NOMO-1 treated with DMSO at 0.1 percent for 48 hours (cell line): ENCODE results near the gene C6orf47.

ENCODE experiments used
- DNase-seq: peaks from one replicate; lab custom pipeline; 2025; ENCODE audit not compliant: unreplicated experiment; lab: John Stamatoyannopoulos, UW

C6orf47 gene

GRCh38 chr6:31687860-31688693 lies 27.5 kb upstream of the C6orf47 start:
- DNase-seq = no peak

GRCh38 chr6:31687321-31687720 lies 26.7 kb upstream of the C6orf47 start:
- DNase-seq = no peak

GRCh38 chr6:31686483-31686882 lies 25.9 kb upstream of the C6orf47 start:
- DNase-seq = no peak

- DNase-seq = no peak
Measured at GRCh38 chr6:31683591-31683990, 23.0 kb upstream of the C6orf47 start.

- no peak for DNase-seq
Measured at GRCh38 chr6:31681135-31681671, 20.6 kb upstream of the C6orf47 start.

- peak; percentile 72 for DNase-seq
Measured at GRCh38 chr6:31680226-31681134, 19.9 kb upstream of the C6orf47 start, which contains the start of gene LY6G5C. LY6G5C (minus strand) TSS chr6:31681067; CDS start chr6:31680373, 694 bp downstream.

- no peak for DNase-seq
Measured at GRCh38 chr6:31677955-31678354, 17.4 kb upstream of the C6orf47 start.

- no peak for DNase-seq
Measured at GRCh38 chr6:31676904-31677303, 16.3 kb upstream of the C6orf47 start.

GRCh38 chr6:31676322-31676903 lies 15.8 kb upstream of the C6orf47 start:
- DNase-seq = peak; percentile 35

GRCh38 chr6:31669676-31670075 lies 9.1 kb upstream of the C6orf47 start, which contains the start of gene LY6G5B:
LY6G5B (plus strand) TSS chr6:31669976; CDS start chr6:31670951, 975 bp downstream.
- DNase-seq = no peak

- DNase-seq = peak; percentile 14
Measured at GRCh38 chr6:31666337-31666965, 5.9 kb upstream of the C6orf47 start.

- DNase-seq = peak; percentile 99
Measured at GRCh38 chr6:31665501-31666336, 5.1 kb upstream of the C6orf47 start, which contains the start of gene CSNK2B. CSNK2B (plus strand) TSS chr6:31666080; CDS start chr6:31666832, 752 bp downstream.

GRCh38 chr6:31664790-31665500 lies 4.4 kb upstream of the C6orf47 start, which contains the start of gene GPANK1:
GPANK1 (minus strand) TSS chr6:31664997; CDS start chr6:31664478, 519 bp downstream.
- DNase-seq = peak; percentile 89

GRCh38 chr6:31663961-31664789 lies 3.6 kb upstream of the C6orf47 start:
- no peak for DNase-seq

- no peak for DNase-seq
Measured at GRCh38 chr6:31663126-31663960, 2.8 kb upstream of the C6orf47 start.

- DNase-seq = no peak
Measured at GRCh38 chr6:31662124-31662723, 1.6 kb upstream of the C6orf47 start.
